HEK293T (cell line): ENCODE results near the gene ADAM22.

ENCODE experiments used
- CTCF ChIA-PET: fragments of 350-600 bp; formaldehyde crosslinking; extraction: SDS; loops from one replicate; lab custom pipeline; 2021; ENCODE audit warnings: antibody characterized with exemption, inconsistent platforms; lab: Yijun Ruan, JAX
- POLR2A ChIA-PET: fragments of 350-600 bp; formaldehyde crosslinking; extraction: SDS; loops from one replicate; lab custom pipeline; 2020; ENCODE audit warnings: antibody characterized with exemption, inconsistent platforms; lab: Yijun Ruan, JAX
- DNase-seq: peaks from one replicate; pipeline ENCODE4 v3.0.0; 2012; ENCODE audit warnings: mixed read lengths; ENCODE audit errors: extremely low spot score
- ARNT ChIP-seq: fragments of 450-650 bp; IDR thresholded peaks from 2 replicates; pipeline ENCODE4 v1.6.1; 2017; ENCODE audit warnings: mild to moderate bottlenecking
- BHLHE40 ChIP-seq: fragments of 450-650 bp; IDR thresholded peaks from 2 replicates; pipeline ENCODE4 v1.6.1; 2016; ENCODE audit warnings: mild to moderate bottlenecking, moderate library complexity, borderline replicate concordance
- CTBP1 ChIP-seq: fragments of 450-650 bp; IDR thresholded peaks from 2 replicates; pipeline ENCODE4 v1.6.1; 2016; ENCODE audit warnings: borderline replicate concordance
- ELF4 ChIP-seq: fragments of 450-650 bp; IDR thresholded peaks from 2 replicates; pipeline ENCODE4 v1.6.1; 2017; ENCODE audit warnings: antibody characterized with exemption
- FOXA1 ChIP-seq: fragments of 450-650 bp; IDR thresholded peaks from 2 replicates; pipeline ENCODE4 v1.6.1; 2016; ENCODE audit warnings: mild to moderate bottlenecking
- FOXK2 ChIP-seq: fragments of 450-650 bp; IDR thresholded peaks from 2 replicates; pipeline ENCODE4 v1.6.1; 2016; ENCODE audit warnings: mild to moderate bottlenecking
- FOXM1 ChIP-seq: fragments of 450-650 bp; IDR thresholded peaks from 2 replicates; pipeline ENCODE4 v1.6.1; 2017; ENCODE audit warnings: mild to moderate bottlenecking, borderline replicate concordance
- HDGF ChIP-seq: fragments of 450-650 bp; IDR thresholded peaks from 2 replicates; pipeline ENCODE4 v1.6.1; 2017; ENCODE audit warnings: antibody characterized with exemption, borderline replicate concordance
- L3MBTL2 ChIP-seq: fragments of 450-650 bp; conservative IDR thresholded peaks from 2 replicates; pipeline ENCODE4 v1.6.1; 2016; ENCODE audit warnings: mild to moderate bottlenecking
- LEF1 ChIP-seq: fragments of 450-650 bp; IDR thresholded peaks from 2 replicates; pipeline ENCODE4 v1.6.1; 2017; ENCODE audit warnings: mild to moderate bottlenecking, borderline replicate concordance
- NFRKB ChIP-seq: fragments of 450-650 bp; IDR thresholded peaks from 2 replicates; pipeline ENCODE4 v1.6.1; 2016; ENCODE audit warnings: mild to moderate bottlenecking, moderate library complexity
- PKNOX1 ChIP-seq: fragments of 450-650 bp; IDR thresholded peaks from 2 replicates; pipeline ENCODE4 v1.6.1; 2016
- SP1 ChIP-seq: fragments of 450-650 bp; IDR thresholded peaks from 2 replicates; pipeline ENCODE4 v1.6.1; 2017
- SUZ12 ChIP-seq: fragments of 450-650 bp; IDR thresholded peaks from 2 replicates; pipeline ENCODE4 v1.6.1; 2016; ENCODE audit warnings: mild to moderate bottlenecking
- TARDBP ChIP-seq: fragments of 450-650 bp; IDR thresholded peaks from 2 replicates; pipeline ENCODE4 v1.6.1; 2016
- ZNF384 ChIP-seq: fragments of 450-650 bp; IDR thresholded peaks from 2 replicates; pipeline ENCODE4 v1.6.1; 2016

ADAM22 gene

GRCh38 chr7:88185650-88186049 is 251.6 kb downstream of the ADAM22 start:
- ChIA-PET POLR2A (no interaction called here), CTCF (no interaction called here)
- DNase-seq, result no peak
- TF ChIP-seq SUZ12 (no peak), SP1 (no peak), CTBP1 (no peak), HDGF (no peak)

- TF ChIP-seq SP1 (no peak), L3MBTL2 (no peak), NFRKB (no peak), PKNOX1 (no peak), SUZ12 (no peak), FOXK2 (no peak)
- ChIA-PET POLR2A (no interaction called here), CTCF (no interaction called here)
Observed at GRCh38 chr7:88191911-88192310, 257.9 kb downstream of the ADAM22 start.

GRCh38 chr7:88200261-88200660 is 266.2 kb downstream of the ADAM22 start:
- DNase-seq, result no peak
- POLR2A ChIA-PET, result no interaction called here

More at GRCh38 chr7:88191911-88192310, 257.9 kb downstream of the ADAM22 start:
- no peak for DNase-seq

GRCh38 chr7:88200789-88201188 is 266.7 kb downstream of the ADAM22 start:
- ChIA-PET POLR2A (no interaction called here), CTCF (no interaction called here)
- DNase-seq, result no peak
- TF ChIP-seq L3MBTL2 (no peak), TARDBP (no peak), LEF1 (no peak), NFRKB (no peak), CTBP1 (no peak), ARNT (no peak), ELF4 (no peak), FOXK2 (no peak), ZNF384 (no peak), FOXA1 (no peak), PKNOX1 (no peak), BHLHE40 (no peak), SUZ12 (no peak), HDGF (no peak), SP1 (no peak), FOXM1 (no peak)

More at GRCh38 chr7:88200261-88200660, 266.2 kb downstream of the ADAM22 start:
- CTCF ChIA-PET, result no interaction called here
- TF ChIP-seq ELF4, result no peak
- no peak for TF ChIP-seq NFRKB
- TF ChIP-seq PKNOX1, result no peak
- no peak for TF ChIP-seq ZNF384
- no peak for TF ChIP-seq L3MBTL2
- TF ChIP-seq SP1, result no peak
- TF ChIP-seq FOXA1, result no peak
- TF ChIP-seq LEF1, result no peak
- TF ChIP-seq TARDBP, result no peak
- no peak for TF ChIP-seq ARNT
- no peak for TF ChIP-seq FOXK2

- POLR2A ChIA-PET, result no interaction called here
Observed at GRCh38 chr7:88201305-88201704, 267.3 kb downstream of the ADAM22 start.

GRCh38 chr7:88202278-88202677 is 268.2 kb downstream of the ADAM22 start:
- ChIA-PET POLR2A (no interaction called here), CTCF (no interaction called here)
- TF ChIP-seq HDGF (no peak), BHLHE40 (no peak), ARNT (no peak), SP1 (no peak), ELF4 (no peak), SUZ12 (no peak), ZNF384 (no peak), FOXM1 (no peak), PKNOX1 (no peak), CTBP1 (no peak), TARDBP (no peak), L3MBTL2 (no peak), FOXA1 (no peak)

More at GRCh38 chr7:88201305-88201704, 267.3 kb downstream of the ADAM22 start:
- CTCF ChIA-PET, result no interaction called here
- no peak for TF ChIP-seq ARNT
- no peak for TF ChIP-seq ELF4
- TF ChIP-seq FOXA1, result no peak
- no peak for TF ChIP-seq SUZ12
- TF ChIP-seq SP1, result no peak
- no peak for TF ChIP-seq CTBP1
- TF ChIP-seq FOXK2, result no peak
- TF ChIP-seq BHLHE40, result no peak
- no peak for TF ChIP-seq LEF1
- DNase-seq, result no peak

More at GRCh38 chr7:88202278-88202677, 268.2 kb downstream of the ADAM22 start:
- no peak for DNase-seq
